Stimulated activated CD4-positive, alpha-beta T cell treated with anti-CD3 and anti-CD28 coated beads, Interleukin-15, amount 100 ng/mL, for 1 hour (primary cell): ENCODE results near the gene BEST2.
A peak's percentile ranks its signal among the peaks of the same experiment; 100 is the strongest.
"Not testable (repeated sequence)": the region's sequence is repeated elsewhere in the genome, so short reads cannot be mapped to it uniquely, and the experiment has no call there.

Experiments used
- DNase-seq, 2 donors: peaks; one replicate each; pipeline ENCODE4 v3.0.0-alpha.2; 2020; ENCODE audit warnings: low read depth in 1 of 2, low spot score in 1 of 2

BEST2 gene

DNA sequence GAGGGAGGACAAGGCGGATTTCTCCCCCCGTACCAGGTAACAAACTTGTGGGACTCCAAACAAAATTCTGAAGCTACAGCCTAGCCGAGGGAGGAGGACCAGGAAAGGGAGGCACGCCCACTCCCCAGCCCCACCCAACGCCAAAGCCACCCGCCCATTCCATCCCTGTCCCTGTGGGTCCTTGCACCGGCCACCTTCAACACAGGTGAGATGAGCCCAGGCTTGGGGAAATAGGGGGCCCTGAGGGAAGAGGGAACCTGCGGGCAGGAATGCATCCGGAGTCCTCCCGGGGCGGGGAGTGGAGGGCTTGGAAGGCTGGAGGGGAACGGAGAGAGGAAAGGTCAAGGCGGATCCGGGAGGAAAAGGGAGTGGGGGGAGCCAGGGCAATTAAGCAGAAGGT is at the start of gene BEST2:
Gene BEST2 (plus strand): TSS at position 157 of the 400 bp plus-strand sequence. CDS start 802 bp downstream, outside the sequence.
- DNase-seq: no peak

DNA sequence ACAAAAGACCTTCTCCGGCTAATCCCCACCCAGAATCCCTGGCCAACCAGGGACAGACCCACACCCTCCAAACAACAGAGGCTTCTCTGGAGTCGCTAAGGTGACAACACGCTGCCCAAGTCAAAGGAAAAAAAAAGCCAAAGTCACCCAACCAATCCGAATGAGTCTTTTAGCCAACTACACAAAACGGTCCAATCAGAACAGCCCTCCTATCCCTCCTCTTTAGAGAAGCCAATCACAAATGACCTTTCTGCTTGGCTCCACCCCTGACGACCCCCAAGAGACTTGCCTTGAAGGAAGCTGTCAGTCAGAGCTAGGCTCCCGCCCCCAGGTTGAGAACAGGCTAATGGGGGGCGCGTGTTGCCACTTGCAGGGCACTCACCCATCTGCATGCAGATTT is 48.5 kb upstream of the BEST2 start:
- DNase-seq: no peak

DNA sequence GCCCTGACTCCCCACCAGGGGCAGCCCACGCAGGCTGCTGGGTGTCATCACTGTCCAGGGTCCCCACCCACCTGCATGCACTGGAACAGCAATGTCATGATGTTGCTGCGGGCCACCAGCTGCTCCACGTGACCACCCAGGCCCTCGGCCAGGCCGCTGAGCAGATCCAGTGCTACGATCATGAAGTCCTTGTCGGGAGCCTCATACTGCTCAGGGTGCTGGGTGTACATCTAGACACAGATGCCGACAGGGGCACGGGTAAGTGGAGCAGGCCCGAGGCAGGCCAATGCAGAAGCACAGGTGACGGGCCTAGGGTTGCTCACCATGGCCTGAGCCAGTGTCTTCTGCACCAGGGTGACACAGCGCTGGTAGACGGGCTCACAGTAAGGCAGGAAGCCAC is 46.4 kb upstream of the BEST2 start:
- DNase-seq: no peak

DNA sequence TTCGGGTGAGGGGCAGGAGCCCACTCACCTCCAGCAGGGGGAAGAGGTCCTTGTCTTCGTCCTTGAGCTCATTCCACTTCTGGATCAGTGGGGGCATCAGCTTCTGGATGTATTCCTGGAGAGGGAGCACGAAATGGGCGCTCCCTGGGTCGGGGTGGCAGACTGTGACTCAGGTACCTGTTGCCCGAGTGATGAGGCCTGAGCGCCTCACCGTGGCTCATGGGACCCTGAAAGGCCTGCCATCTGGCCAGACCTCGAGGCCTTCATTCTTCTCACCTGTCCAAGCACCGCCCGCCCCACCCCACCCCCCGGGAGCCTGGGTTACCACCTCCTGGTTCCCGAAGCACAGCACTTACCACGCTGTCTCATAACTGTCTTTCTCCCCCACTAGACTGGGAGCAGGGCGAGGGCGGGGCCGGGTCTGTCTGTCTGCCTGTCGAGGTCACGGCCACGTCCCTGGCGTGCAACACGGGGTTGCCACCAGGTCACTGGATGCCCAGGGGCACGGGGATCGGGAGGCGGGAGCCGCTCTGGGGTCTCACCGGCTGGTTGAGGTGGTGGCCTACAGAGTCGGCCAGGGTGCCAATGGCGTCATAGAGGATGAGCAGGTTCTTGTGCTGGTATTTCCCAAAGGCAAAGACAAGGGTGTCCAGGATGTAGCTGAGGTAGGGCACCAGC is 45.8 kb upstream of the BEST2 start:
- DNase-seq: no peak

DNA sequence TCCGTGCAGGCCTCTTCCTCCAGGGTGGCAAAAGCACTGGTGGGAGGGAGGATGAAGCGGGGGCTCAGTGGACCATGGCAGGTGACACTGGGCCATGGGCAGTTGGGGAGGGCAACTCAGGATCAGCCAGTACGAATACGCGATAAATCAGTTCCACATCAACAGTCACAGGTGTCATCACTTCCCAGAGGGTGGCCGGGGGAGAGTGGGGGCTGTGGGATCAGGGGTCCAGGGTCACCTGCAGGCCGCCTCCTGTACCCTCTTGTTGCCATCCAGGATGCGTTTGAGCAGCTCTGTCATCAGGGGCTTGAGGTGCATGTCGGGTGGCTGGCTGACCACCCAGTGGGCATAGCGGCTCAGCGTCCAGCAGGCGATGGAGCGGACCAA is 45.3 kb upstream of the BEST2 start:
- no peak for DNase-seq

DNA sequence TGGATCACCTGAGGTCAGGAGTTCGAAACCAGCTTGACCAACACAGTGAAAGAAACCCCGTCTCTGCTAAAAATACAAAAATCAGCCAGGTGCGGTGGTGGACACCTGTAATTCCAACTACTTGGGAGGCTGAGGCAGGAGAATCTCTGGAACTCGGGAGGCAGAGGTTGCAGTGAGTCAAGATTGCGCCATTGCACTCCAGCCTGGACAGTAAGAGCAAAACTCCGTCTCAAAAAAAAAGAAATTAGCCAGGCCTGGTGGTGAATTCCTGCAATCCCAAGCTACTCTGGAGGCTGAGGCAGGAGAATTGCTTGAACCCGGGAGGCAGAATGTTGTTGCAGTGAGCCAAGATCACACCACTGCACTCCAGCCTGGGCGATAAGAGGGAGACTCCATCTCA is 43.0 kb upstream of the BEST2 start:
- no peak for DNase-seq

DNA sequence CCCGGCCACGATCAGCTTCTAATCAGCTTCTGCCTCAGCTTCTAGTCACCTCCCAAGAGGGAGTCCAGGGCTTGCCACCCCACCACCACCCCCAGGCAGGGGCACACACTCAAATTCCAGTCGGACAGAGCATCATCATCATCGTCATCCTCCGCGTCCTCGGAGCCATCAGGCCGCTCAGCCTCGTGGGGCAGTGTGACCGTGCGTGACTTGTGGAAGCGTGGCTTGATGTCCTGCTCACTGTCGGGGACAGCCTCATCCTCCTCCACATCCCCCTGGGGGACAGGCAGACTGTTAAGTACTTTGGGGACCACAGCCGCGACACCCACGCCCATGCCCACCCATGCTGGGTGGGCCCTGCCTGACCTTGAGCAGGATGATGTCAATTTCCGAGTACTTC is 40.4 kb upstream of the BEST2 start:
- no peak for DNase-seq

DNA sequence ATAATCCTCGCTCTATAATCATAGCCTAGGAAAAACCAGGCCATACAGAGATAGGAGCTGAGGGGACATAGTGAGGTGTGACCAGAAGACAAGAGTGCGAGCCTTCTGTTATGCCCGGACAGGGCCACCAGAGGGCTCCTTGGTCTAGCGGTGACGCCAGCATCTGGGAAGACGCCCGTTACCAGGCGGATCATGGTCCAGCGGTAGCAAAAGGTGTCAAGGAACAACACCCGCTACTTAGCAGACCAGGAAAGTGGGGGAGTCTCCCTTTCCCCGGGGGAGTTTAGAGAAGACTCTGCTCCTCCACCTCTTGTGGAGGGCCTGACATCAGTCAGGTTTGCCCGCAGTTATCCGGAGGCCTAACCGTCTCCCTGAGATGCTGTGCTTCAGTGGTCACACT is 39.5 kb upstream of the BEST2 start:
- DNase-seq: not testable (repeated sequence)

DNA sequence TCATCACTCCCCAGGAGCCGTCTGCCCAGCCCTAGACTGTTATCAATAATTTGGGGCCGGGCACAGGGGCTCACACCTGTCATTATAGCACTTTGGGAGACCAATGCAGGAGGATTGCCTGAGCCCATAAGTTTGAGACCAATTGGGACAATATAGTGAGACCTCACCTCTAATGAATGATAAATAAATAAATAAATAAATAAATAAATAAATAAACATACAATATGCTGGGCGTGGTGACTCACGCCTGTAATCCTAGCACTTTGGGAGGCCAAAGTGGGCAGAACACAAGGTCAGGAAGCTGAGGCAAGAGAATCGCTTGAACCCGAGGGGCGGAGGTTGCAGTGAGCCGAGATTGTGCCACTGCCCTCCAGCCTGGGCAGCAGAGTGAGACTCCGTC is 38.3 kb upstream of the BEST2 start:
- DNase-seq: not testable (repeated sequence)

DNA sequence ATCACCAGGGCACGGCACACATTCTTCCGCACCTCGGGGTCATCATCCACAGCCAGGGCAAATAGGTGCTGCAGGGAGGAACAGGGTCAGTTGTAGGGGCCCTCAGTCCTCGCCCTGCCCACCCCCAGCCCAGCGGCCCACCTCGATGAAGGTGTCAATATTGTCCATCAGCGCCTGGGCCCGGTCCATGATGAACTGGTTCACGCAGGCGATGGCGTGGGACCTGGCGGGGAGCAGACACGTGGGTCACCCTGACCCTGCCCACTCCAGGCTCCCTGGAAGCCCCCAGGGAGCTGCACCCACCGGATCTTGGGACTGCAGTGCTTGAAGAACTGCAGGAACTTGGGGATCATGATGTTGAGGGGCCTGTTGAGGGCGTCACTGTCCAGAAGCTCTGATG is 36.5 kb upstream of the BEST2 start:
- DNase-seq: no peak

DNA sequence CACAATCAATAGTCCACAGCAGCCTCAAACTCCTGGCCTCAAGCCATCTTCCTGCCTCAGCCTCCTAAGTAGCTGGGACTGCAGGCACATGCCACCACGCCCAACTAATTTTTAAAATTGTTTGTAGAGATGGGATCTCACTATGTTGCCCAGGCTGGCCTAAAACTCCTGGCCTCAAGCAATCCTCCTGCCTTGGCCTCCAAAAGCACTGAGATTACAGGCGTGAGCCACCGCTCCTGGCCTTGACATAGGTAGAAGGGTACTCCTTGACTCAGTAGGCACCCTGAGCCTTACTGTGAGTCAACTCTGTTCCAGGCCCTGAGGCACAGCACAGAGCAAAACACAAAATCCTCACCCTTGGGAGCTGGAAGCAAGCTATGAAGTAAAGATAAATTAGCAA is 35.7 kb upstream of the BEST2 start:
- no peak for DNase-seq

DNA sequence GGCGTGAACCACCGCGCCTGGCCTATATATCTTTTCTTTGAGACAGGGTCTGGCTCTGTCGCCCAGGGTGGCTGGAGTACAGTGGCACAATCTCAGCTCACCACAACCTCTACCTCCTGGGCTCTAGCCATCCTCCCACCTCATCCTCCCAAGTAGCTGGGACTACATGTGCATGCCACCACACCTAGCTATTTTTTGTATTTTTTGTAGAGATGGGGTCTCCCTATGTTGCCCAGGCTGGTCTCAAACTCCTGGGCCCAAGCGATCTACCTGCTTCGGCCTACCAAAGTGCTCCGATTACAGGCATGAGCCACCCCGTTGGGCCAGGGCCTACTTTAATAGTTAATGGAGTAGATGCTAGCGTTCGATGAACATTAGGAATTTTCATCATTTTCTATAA is 31.3 kb upstream of the BEST2 start:
- DNase-seq: no peak

DNA sequence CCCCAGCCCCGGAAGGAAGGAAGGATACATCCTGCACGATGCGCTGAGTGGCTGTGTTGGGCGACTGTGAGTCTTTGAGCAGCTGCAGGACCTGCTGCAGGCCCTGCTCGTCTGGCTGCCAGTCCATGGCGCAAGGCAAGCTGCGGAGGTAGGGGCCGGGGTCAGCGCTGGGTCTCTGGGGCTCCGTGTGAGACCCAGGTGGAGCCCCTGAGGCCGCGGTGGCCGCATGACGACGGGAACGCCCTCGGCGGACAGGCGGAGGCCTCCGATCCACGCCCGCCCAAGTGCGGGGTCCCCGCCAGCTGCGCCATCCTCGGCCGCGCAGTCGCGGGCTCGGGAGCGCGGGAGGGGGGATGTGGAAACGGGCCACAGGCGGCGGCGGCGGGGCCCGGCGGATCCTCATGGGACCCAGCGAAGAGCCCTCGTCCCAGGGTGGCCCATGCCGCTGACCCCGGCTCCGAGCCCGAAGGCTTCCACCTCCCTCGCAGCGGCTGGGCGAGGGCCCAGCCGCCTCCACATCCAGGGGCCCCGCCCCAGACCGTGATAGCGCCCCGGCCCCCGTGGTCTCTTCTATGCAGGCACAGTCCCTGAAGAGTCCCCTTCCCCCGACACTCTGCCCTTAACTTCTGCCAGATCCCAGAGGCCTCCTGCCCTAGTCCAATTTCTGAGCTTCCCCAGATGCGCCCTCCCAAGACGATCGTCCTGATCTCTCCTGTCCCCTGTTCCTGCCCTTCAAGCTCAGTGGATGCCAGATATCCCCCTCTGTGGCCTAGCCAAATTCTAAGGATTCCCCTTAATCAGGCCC is 30.5 kb upstream of the BEST2 start:
- DNase-seq: no peak

DNA sequence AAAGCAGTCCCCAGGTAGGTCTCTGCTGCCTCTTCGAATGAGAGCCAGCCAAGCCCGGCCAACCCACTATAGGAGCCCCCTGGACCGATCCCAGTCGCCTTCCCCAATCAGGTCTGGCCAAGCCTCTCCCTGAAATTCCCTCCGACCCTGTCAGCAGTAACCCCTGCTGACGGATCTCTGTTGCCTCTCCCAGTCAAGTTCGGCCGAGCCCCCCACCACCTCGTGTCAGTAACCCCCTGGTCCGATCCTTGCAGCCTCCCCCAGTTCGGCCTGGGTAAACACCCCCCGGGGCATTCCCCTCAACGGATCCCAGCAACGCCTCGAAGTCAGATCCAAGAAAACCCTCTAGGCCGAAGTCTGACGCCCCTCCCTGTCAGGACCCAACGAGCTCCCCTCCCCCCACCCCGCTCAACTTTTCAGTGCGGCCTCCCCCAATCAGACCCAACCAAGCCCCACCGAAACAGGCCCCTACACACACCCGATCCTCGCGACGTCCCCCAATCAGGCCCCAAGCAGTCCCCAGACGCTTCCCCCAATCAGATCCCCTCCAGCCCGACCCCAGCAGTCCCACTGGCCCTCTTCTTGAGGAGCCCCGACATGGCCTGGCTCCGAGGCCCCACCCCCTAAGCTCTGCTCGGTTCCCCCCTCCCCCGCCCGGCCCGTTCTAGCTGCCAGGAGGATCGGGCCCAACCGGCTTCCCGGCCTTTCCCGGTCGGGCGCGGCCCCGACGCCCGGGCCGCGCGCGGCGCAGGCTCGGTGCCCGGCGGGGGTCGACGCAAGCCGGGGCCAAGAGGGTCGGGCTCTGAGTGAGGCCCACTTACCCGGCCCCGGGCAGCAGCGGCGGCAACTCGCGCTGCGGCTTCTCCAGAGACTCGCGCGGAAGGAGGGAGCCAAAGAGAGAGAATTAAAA is 29.7 kb upstream of the BEST2 start:
- DNase-seq: peak; percentile 20 to 30

DNA sequence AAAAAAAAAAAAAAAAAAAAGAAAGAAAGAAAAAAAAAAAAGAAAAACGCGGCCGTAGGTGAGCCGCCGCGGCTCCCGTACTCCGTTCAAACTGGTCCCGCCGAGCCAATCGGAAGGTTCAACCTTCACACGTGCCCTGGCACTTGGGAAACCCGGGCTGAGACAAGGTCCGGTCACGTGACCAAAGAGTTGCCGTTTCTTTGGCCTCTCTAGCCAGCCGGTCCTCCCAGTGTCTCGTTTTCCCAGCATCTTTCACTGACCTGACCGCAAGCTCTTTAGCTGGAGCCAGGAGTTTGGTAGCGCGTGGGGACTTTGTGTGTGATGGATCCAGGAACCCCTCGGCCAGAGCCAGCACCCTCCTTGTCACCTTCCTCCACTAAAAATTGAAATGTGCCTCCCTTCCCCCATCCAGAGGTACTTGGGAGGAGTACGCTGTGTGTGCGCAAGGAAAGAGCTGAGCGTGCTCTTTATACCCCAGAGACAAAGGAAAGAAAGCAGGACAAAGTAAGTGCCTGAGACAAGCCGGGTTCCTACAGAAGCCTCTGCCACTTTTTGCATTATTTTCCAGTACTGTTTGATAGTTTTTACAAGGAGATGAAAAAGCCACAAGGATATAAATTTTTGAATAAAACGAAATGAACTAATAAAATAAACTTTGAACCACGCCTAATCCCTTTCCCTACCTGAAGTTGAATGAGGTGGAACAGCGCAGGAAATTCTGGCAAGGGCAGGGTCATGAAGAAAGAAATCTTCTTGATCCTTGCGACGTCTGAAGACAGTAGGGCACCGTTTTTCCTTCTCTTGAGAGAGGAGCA is 28.8 kb upstream of the BEST2 start:
- peak; percentile 76 to 84 for DNase-seq

DNA sequence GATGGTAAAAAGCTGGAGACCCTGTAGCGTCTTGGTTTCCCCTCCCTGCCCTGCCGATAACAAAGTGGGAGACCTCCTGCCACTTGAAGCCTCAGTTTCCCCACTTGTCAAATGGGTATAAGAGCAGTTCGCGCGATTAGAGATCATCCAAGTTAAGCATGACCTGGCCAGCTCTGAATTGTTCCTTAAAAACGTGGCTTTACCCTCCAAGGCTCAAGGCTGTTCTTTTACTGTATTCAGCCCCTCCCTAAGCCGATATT is 28.3 kb upstream of the BEST2 start:
- no peak for DNase-seq

DNA sequence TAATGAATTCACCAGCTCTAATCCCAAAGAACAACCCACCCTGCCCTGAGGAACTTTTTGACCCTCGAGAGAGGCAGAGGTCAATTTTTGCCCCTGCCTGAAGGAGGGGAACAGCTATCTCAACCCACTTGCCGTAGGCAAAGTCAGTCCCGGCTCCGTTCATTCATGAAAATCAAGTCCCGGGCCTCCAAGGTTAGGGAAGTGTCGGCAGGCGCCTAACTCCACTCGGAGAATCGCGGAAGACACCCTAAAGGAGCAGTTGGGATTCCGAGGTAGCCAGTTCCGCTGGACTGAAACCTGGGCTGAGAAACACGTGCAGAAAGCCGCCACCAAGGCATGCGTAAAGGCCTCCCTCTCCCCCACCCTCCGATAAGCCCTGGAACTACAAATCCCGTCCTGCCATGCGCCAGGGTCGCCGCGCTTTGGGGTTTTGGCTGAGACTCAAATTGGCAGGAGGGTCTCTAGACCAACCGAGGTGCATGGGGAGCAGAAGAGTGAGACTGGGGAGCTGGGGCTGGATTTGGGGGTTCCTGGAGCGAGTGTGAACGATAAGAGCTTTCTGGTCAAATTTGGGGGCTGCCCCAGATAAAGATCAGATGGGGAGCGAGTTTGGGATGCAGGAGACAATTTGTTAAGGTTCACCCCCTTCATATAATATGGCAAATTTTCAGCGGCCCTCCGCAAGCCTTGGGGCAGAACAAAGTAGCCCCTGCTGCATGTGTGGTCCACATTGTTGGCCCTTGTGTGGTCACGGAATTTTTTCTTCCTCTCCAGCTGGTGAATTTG is 27.8 kb upstream of the BEST2 start, which contains the start of gene TNPO2:
Gene TNPO2 (minus strand): TSS at position 292 of the 786 bp plus-strand sequence. CDS start 2,955 bp downstream, outside the sequence.
- DNase-seq: peak; percentile 38 to 56

DNA sequence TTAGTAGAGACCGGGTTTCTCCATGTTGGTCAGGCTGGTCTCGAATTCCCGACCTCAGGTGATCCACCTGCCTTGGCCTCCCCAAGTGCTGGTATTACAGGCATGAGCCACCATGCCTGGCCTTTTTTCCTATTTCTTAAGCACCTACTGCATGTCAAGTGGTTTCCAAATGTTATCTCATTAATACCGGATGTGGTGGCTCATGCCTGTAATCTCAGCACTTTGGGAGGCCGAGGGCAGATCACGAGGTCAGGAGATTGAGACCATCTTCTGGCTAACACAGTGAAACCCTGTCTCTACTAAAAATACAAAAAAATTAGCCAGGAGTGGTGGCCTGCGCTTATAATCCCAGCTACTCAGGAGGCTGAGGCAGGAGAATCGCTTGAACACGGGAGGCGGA is 26.0 kb upstream of the BEST2 start:
- DNase-seq: not testable (repeated sequence)

DNA sequence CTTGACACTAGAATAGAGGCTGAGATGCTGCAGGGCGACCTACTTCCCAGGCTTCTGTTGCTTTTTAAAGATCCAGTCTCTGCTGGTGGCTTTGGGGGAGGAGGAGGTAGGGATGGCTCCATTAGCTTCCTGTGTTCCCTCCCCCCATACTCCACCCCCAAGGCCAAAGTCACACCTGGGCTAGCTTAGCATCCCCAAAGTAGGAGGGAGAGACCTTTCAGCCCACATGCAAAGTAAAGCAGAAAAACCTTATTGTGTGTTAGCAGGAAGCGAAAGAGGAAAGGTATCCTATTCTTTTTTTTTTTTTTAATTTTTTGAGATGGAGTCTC is 24.6 kb upstream of the BEST2 start:
- DNase-seq: no peak

DNA sequence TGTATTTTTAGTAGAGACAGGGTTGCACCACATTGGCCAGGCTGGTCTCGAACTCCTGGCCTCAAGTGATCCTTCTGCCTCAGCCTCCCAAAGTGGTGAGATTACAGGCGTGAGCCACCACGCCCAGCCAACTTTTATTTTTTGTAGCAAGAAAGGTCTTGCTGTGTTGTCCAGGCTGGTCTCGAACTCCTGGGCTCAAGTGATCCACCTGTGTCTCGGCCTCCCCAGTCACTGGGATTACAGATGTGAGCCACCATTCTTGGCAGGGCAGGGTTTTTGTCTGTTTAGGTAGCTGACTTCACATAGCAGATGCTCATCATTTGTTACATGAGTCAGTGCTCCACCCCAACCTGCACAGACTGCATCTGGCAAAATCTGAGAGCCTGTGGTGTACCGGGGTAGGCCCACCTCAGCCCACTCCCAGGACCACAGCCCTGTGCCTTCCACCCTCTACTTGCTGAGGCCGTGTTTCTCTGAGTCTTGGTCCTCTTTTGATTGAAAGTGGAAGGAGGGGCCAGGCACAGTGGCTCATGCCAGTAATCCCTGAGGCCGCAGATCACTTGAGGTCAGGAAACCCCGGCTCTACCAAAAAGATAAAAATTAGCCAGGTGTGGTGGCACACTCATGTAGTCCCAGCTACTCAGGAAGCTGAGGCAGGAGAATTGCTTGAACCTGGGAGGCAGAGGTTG is 23.7 kb upstream of the BEST2 start:
- DNase-seq: no peak
